Measurements from ENCODE around the gene TNFRSF14. TPM values are rescaled to one million over a fixed set of nuclear protein-coding genes. Genes with fewer than 3 reads are reported as not detected.

Gene TNFRSF14
- polyA plus RNA-seq, 4 donors: 164 to 398 (median 326) TPM

- no peak overlapping the region for H3K27ac ChIP-seq (ENCODE audit: low read depth in 1 of 3, low read length in 2 of 3)
- peaks cover 0 to 33% (median 5%) of the 10 kb centered on the region in 3 donors for H3K36me3 ChIP-seq (ENCODE audit: control insufficient read depth in 3 of 3, insufficient read depth in 2 of 3, low read depth in 1 of 3, low read length in 3 of 3)
- H3K9me3 ChIP-seq (ENCODE audit: control insufficient read depth in 2 of 2, insufficient read depth in 1 of 2, low read depth in 1 of 2, low read length in 1 of 2): no peaks in the 10 kb centered on the region
- no peak overlapping the region for H3K4me3 ChIP-seq (ENCODE audit: low read depth in 1 of 3, low read length in 3 of 3)
- no peaks in the 10 kb centered on the region for H3K27me3 ChIP-seq (ENCODE audit: control insufficient read depth in 3 of 3, insufficient read depth in 3 of 3, low read length in 3 of 3)
- 83 to 88% (median 86%) methylated on average over 5 of the region's 5 CpGs for WGBS, 3 donors
- FAIRE-seq: no peak
- H3K4me1 ChIP-seq (ENCODE audit: control insufficient read depth in 3 of 3, insufficient read depth in 2 of 3, low read depth in 1 of 3, low read length in 2 of 3): no peaks in the 10 kb centered on the region
- DNase-seq: no peak
Observed at GRCh38 chr1:2591233-2591580, 35.0 kb downstream of the TNFRSF14 start.

GRCh38 chr1:2591581-2592261 is 35.5 kb downstream of the TNFRSF14 start:
- no peaks in the 10 kb centered on the region for H3K27me3 ChIP-seq (ENCODE audit: control insufficient read depth in 3 of 3, insufficient read depth in 3 of 3, low read length in 3 of 3)
- H3K27ac ChIP-seq (ENCODE audit: low read depth in 1 of 3, low read length in 2 of 3): no peak overlapping the region
- no peaks in the 10 kb centered on the region for H3K9me3 ChIP-seq (ENCODE audit: control insufficient read depth in 2 of 2, insufficient read depth in 1 of 2, low read depth in 1 of 2, low read length in 1 of 2)
- no peak for DNase-seq
- H3K4me1 ChIP-seq (ENCODE audit: control insufficient read depth in 3 of 3, insufficient read depth in 2 of 3, low read depth in 1 of 3, low read length in 2 of 3): no peaks in the 10 kb centered on the region
- WGBS, 3 donors: 83 to 90% (median 88%) methylated on average over 10 to 12 of the region's 12 CpGs
- no peak overlapping the region for H3K4me3 ChIP-seq (ENCODE audit: low read depth in 1 of 3, low read length in 3 of 3)
- FAIRE-seq: no peak
- H3K36me3 ChIP-seq (ENCODE audit: control insufficient read depth in 3 of 3, insufficient read depth in 2 of 3, low read depth in 1 of 3, low read length in 3 of 3): peaks cover 0 to 33% (median 5%) of the 10 kb centered on the region in 3 donors

- Histone ChIP-seq H3K27ac (ENCODE audit: low read depth in 1 of 3, low read length in 2 of 3) (no peak overlapping the region), H3K36me3 (ENCODE audit: control insufficient read depth in 3 of 3, insufficient read depth in 2 of 3, low read depth in 1 of 3, low read length in 3 of 3) (peaks cover 0 to 32% (median 5%) of the 10 kb centered on the region in 3 donors), H3K4me3 (ENCODE audit: low read depth in 1 of 3, low read length in 3 of 3) (no peak overlapping the region), H3K9me3 (ENCODE audit: control insufficient read depth in 2 of 2, insufficient read depth in 1 of 2, low read depth in 1 of 2, low read length in 1 of 2) (no peaks in the 10 kb centered on the region), H3K4me1 (ENCODE audit: control insufficient read depth in 3 of 3, insufficient read depth in 2 of 3, low read depth in 1 of 3, low read length in 2 of 3) (peaks cover 0 to 5% (median 0%) of the 10 kb centered on the region in 3 donors), H3K27me3 (ENCODE audit: control insufficient read depth in 3 of 3, insufficient read depth in 3 of 3, low read length in 3 of 3) (no peaks in the 10 kb centered on the region)
- FAIRE-seq (no peak), DNase-seq (peak in 1 of 2 donors; percentile 77)
- 13 to 52% (median 44%) methylated on average over 15 of the region's 15 CpGs for WGBS, 3 donors
Observed at GRCh38 chr1:2592672-2593071, 36.5 kb downstream of the TNFRSF14 start.

GRCh38 chr1:2593251-2593878 is 37.2 kb downstream of the TNFRSF14 start:
- no peaks in the 10 kb centered on the region for H3K9me3 ChIP-seq (ENCODE audit: control insufficient read depth in 2 of 2, insufficient read depth in 1 of 2, low read depth in 1 of 2, low read length in 1 of 2)
- H3K36me3 ChIP-seq (ENCODE audit: control insufficient read depth in 3 of 3, insufficient read depth in 2 of 3, low read depth in 1 of 3, low read length in 3 of 3): peaks cover 0 to 26% (median 5%) of the 10 kb centered on the region in 3 donors
- FAIRE-seq (no peak), DNase-seq (no peak)
- H3K27ac ChIP-seq (ENCODE audit: low read depth in 1 of 3, low read length in 2 of 3): no peak overlapping the region
- H3K27me3 ChIP-seq (ENCODE audit: control insufficient read depth in 3 of 3, insufficient read depth in 3 of 3, low read length in 3 of 3): no peaks in the 10 kb centered on the region
- H3K4me1 ChIP-seq (ENCODE audit: control insufficient read depth in 3 of 3, insufficient read depth in 2 of 3, low read depth in 1 of 3, low read length in 2 of 3): peaks cover 0 to 5% (median 0%) of the 10 kb centered on the region in 3 donors
- no peak overlapping the region for H3K4me3 ChIP-seq (ENCODE audit: low read depth in 1 of 3, low read length in 3 of 3)
- 53 to 65% (median 58%) methylated on average over 22 to 26 of the region's 26 CpGs for WGBS, 3 donors

GRCh38 chr1:2594001-2594640 is 38.0 kb downstream of the TNFRSF14 start:
- FAIRE-seq (no peak), DNase-seq (peak in 1 of 2 donors; percentile 52)
- Histone ChIP-seq H3K27ac (ENCODE audit: low read depth in 1 of 3, low read length in 2 of 3) (no peak overlapping the region), H3K27me3 (ENCODE audit: control insufficient read depth in 3 of 3, insufficient read depth in 3 of 3, low read length in 3 of 3) (no peaks in the 10 kb centered on the region), H3K4me1 (ENCODE audit: control insufficient read depth in 3 of 3, insufficient read depth in 2 of 3, low read depth in 1 of 3, low read length in 2 of 3) (peaks cover 0 to 5% (median 0%) of the 10 kb centered on the region in 3 donors), H3K9me3 (ENCODE audit: control insufficient read depth in 2 of 2, insufficient read depth in 1 of 2, low read depth in 1 of 2, low read length in 1 of 2) (no peaks in the 10 kb centered on the region), H3K36me3 (ENCODE audit: control insufficient read depth in 3 of 3, insufficient read depth in 2 of 3, low read depth in 1 of 3, low read length in 3 of 3) (peaks cover 0 to 18% (median 5%) of the 10 kb centered on the region in 3 donors), H3K4me3 (ENCODE audit: low read depth in 1 of 3, low read length in 3 of 3) (no peak overlapping the region)
- 17 to 35% (median 29%) methylated on average over 20 of the region's 20 CpGs for WGBS, 3 donors

- Histone ChIP-seq H3K27me3 (ENCODE audit: control insufficient read depth in 3 of 3, insufficient read depth in 3 of 3, low read length in 3 of 3) (no peaks in the 10 kb centered on the region), H3K36me3 (ENCODE audit: control insufficient read depth in 3 of 3, insufficient read depth in 2 of 3, low read depth in 1 of 3, low read length in 3 of 3) (peaks cover 0 to 12% (median 5%) of the 10 kb centered on the region in 3 donors), H3K9me3 (ENCODE audit: control insufficient read depth in 2 of 2, insufficient read depth in 1 of 2, low read depth in 1 of 2, low read length in 1 of 2) (no peaks in the 10 kb centered on the region), H3K4me1 (ENCODE audit: control insufficient read depth in 3 of 3, insufficient read depth in 2 of 3, low read depth in 1 of 3, low read length in 2 of 3) (peaks cover 0 to 5% (median 0%) of the 10 kb centered on the region in 3 donors), H3K27ac (ENCODE audit: low read depth in 1 of 3, low read length in 2 of 3) (no peak overlapping the region), H3K4me3 (ENCODE audit: low read depth in 1 of 3, low read length in 3 of 3) (no peak overlapping the region)
- no peak for FAIRE-seq
- 72 to 88% (median 86%) methylated on average over 15 to 17 of the region's 17 CpGs for WGBS, 3 donors
- no peak for DNase-seq
Observed at GRCh38 chr1:2594641-2595131, 38.5 kb downstream of the TNFRSF14 start.

- no peak overlapping the region for H3K4me3 ChIP-seq (ENCODE audit: low read depth in 1 of 3, low read length in 3 of 3)
- FAIRE-seq (no peak), DNase-seq (no peak)
- 61 to 80% (median 72%) methylated on average over 14 to 19 of the region's 19 CpGs for WGBS, 3 donors
- H3K36me3 ChIP-seq (ENCODE audit: control insufficient read depth in 3 of 3, insufficient read depth in 2 of 3, low read depth in 1 of 3, low read length in 3 of 3): peaks cover 0 to 6% (median 0%) of the 10 kb centered on the region in 3 donors
- no peak overlapping the region for H3K27ac ChIP-seq (ENCODE audit: low read depth in 1 of 3, low read length in 2 of 3)
- no peaks in the 10 kb centered on the region for H3K9me3 ChIP-seq (ENCODE audit: control insufficient read depth in 2 of 2, insufficient read depth in 1 of 2, low read depth in 1 of 2, low read length in 1 of 2)
- peaks cover 0 to 5% (median 0%) of the 10 kb centered on the region in 3 donors for H3K4me1 ChIP-seq (ENCODE audit: control insufficient read depth in 3 of 3, insufficient read depth in 2 of 3, low read depth in 1 of 3, low read length in 2 of 3)
- H3K27me3 ChIP-seq (ENCODE audit: control insufficient read depth in 3 of 3, insufficient read depth in 3 of 3, low read length in 3 of 3): no peaks in the 10 kb centered on the region
Observed at GRCh38 chr1:2595261-2595811, 39.2 kb downstream of the TNFRSF14 start.

GRCh38 chr1:2595812-2596529 is 39.8 kb downstream of the TNFRSF14 start:
- Histone ChIP-seq H3K4me3 (ENCODE audit: low read depth in 1 of 3, low read length in 3 of 3) (no peak overlapping the region), H3K36me3 (ENCODE audit: control insufficient read depth in 3 of 3, insufficient read depth in 2 of 3, low read depth in 1 of 3, low read length in 3 of 3) (no peaks in the 10 kb centered on the region), H3K9me3 (ENCODE audit: control insufficient read depth in 2 of 2, insufficient read depth in 1 of 2, low read depth in 1 of 2, low read length in 1 of 2) (no peaks in the 10 kb centered on the region), H3K27me3 (ENCODE audit: control insufficient read depth in 3 of 3, insufficient read depth in 3 of 3, low read length in 3 of 3) (no peaks in the 10 kb centered on the region), H3K27ac (ENCODE audit: low read depth in 1 of 3, low read length in 2 of 3) (no peak overlapping the region), H3K4me1 (ENCODE audit: control insufficient read depth in 3 of 3, insufficient read depth in 2 of 3, low read depth in 1 of 3, low read length in 2 of 3) (peaks cover 0 to 5% (median 0%) of the 10 kb centered on the region in 3 donors)
- no peak for FAIRE-seq
- WGBS, 3 donors: 84 to 87% (median 84%) methylated on average over 26 to 31 of the region's 31 CpGs
- DNase-seq: no peak
